Ishikawa (cell line): ENCODE data around the gene IL4R.
A peak's percentile ranks its signal among the peaks of the same experiment; 100 is the strongest.

Experiments used
- CEBPB ChIP-seq: IDR thresholded peaks from 2 replicates; pipeline ENCODE4 v1.6.1; 2012
- CREB1 ChIP-seq: IDR thresholded peaks from 2 replicates; pipeline ENCODE4 v1.6.1; 2012; ENCODE audit warnings: low read depth
- EGR1 ChIP-seq: IDR thresholded peaks from 2 replicates; pipeline ENCODE4 v1.6.1; 2012
- EP300 ChIP-seq: IDR thresholded peaks from 2 replicates; pipeline ENCODE4 v1.6.1; 2012; ENCODE audit warnings: borderline replicate concordance
- FOXM1 ChIP-seq: IDR thresholded peaks from 2 replicates; pipeline ENCODE4 v1.6.1; 2012; ENCODE audit warnings: low read depth, borderline replicate concordance
- MAX ChIP-seq: IDR thresholded peaks from 2 replicates; pipeline ENCODE4 v1.6.1; 2012
- NFIC ChIP-seq: IDR thresholded peaks from 2 replicates; pipeline ENCODE4 v1.6.1; 2012
- RAD21 ChIP-seq: IDR thresholded peaks from 2 replicates; pipeline ENCODE4 v1.6.1; 2012; ENCODE audit warnings: low read depth
- REST ChIP-seq: IDR thresholded peaks from 2 replicates; pipeline ENCODE4 v1.6.1; 2012; ENCODE audit warnings: low read depth, mild to moderate bottlenecking
- TAF1 ChIP-seq: IDR thresholded peaks from 2 replicates; pipeline ENCODE4 v1.6.1; 2012; ENCODE audit warnings: low read depth, mild to moderate bottlenecking
- TCF12 ChIP-seq: IDR thresholded peaks from 2 replicates; pipeline ENCODE4 v1.6.1; 2012; ENCODE audit warnings: low read depth
- TEAD4 ChIP-seq: IDR thresholded peaks from 2 replicates; pipeline ENCODE4 v1.6.1; 2012
- YY1 ChIP-seq: IDR thresholded peaks from 2 replicates; pipeline ENCODE4 v1.6.1; 2012; ENCODE audit warnings: low read depth
- ZBTB7A ChIP-seq: IDR thresholded peaks from 2 replicates; pipeline ENCODE4 v1.6.1; 2012; ENCODE audit warnings: low read depth
- TF ChIP-seq, protein P1 (sequence below): IDR thresholded peaks from 2 replicates; pipeline ENCODE4 v1.6.1; 2012

Gene IL4R

GRCh38 chr16:27350006-27350405, 36.2 kb downstream of the IL4R start:
- no peak for TF ChIP-seq NFIC
- TF ChIP-seq TEAD4, result no peak
- TF ChIP-seq, protein P1, sequence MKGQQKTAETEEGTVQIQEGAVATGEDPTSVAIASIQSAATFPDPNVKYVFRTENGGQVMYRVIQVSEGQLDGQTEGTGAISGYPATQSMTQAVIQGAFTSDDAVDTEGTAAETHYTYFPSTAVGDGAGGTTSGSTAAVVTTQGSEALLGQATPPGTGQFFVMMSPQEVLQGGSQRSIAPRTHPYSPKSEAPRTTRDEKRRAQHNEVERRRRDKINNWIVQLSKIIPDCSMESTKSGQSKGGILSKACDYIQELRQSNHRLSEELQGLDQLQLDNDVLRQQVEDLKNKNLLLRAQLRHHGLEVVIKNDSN, result no peak

- TF ChIP-seq FOXM1 (no peak), TAF1 (no peak), REST (no peak), YY1 (no peak), TCF12 (no peak), RAD21 (no peak), CEBPB (no peak), CREB1 (no peak)
Observed at GRCh38 chr16:27351989-27352388, 38.2 kb downstream of the IL4R start.

- TF ChIP-seq NFIC, result no peak
- TF ChIP-seq, protein P1, result peak; percentile 70
Observed at GRCh38 chr16:27353853-27354252, 40.1 kb downstream of the IL4R start.

- no peak for TF ChIP-seq TCF12
- peak; percentile 46; the same call in 1 of the 2 replicates for TF ChIP-seq RAD21
Observed at GRCh38 chr16:27355610-27356009, 41.8 kb downstream of the IL4R start.

DNA sequence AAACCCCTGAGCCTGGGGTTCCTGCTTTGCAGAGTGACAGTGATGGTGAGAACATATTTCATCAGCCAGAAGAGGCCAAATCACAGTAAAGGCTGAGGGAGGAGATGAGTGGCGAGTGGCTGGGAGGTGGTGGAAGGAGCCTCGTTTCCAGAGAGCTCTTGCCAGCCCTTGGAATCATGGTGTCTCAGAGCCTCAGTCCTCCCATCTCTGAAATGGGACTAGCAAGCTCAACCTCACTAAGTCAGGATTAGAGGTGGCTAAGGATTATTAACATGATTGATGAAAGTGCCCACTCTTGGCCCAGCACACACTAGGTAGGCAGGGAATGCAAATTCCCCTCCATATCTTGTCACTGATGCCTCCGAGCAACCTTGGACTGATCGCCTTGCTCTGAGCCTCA, 43.0 kb downstream of the IL4R start:
- TF ChIP-seq ZBTB7A, result no peak
- TF ChIP-seq FOXM1, result no peak
- no peak for TF ChIP-seq YY1
- no peak for TF ChIP-seq TCF12
- no peak for TF ChIP-seq CREB1
- no peak for TF ChIP-seq MAX
- TF ChIP-seq CEBPB, result no peak
- TF ChIP-seq NFIC, result no peak
- no peak for TF ChIP-seq TEAD4
- TF ChIP-seq, protein P1, result no peak

- TF ChIP-seq TAF1, result no peak
- no peak for TF ChIP-seq EGR1
- TF ChIP-seq CEBPB, result no peak
- no peak for TF ChIP-seq REST
- TF ChIP-seq, protein P1, result no peak
- no peak for TF ChIP-seq NFIC
- TF ChIP-seq EP300, result no peak
- TF ChIP-seq YY1, result no peak
Observed at GRCh38 chr16:27359051-27359450, 45.3 kb downstream of the IL4R start.

DNA sequence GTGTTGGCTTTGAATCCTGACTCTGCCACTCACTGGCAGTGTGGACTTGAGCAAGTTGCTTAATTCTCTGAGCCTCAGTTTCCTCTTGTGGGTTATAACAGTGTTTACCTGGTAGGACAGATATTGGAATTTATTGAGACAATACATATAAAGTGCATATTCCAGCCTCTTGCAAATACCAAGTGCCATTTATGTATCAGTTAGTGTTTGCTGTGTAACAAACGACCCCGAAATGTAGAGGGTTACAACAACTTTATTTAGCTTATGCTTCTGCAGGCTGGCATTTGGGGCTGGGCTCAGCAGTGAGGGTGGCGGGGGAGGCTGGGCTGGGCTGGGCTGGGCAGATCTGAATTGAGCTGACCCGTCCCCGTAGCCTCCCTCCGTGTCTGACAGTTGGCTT, 45.8 kb downstream of the IL4R start:
- TF ChIP-seq FOXM1 (no peak), EP300 (no peak), CREB1 (no peak), ZBTB7A (no peak), MAX (no peak), YY1 (no peak), TCF12 (no peak), CEBPB (no peak), TEAD4 (no peak)
